H1 (cell line): ENCODE data around the gene ORC3. TPM values are rescaled to one million over a fixed set of nuclear protein-coding genes. Genes with fewer than 3 reads are reported as not detected.

ENCODE experiments used
- CTCF ChIA-PET: fragments of 300-600 bp; sonication (Branson Sonifier 250); formaldehyde crosslinking; loops from one replicate; lab custom pipeline; 2021; ENCODE audit not compliant: partially characterized antibody; lab: Charles Lee
- POLR2A ChIA-PET: fragments of 300-600 bp; sonication (Branson Sonifier 250); formaldehyde crosslinking; loops from one replicate; lab custom pipeline; 2021; ENCODE audit warnings: inconsistent platforms; ENCODE audit not compliant: partially characterized antibody; lab: Charles Lee
- DNase-seq, 2 experiments: peaks; one replicate each; pipeline versions ENCODE4 v3.0.0 to v3.0.0-alpha.2; 2010 to 2022; ENCODE audit warnings: low spot score in 2 of 2, low read depth in 1 of 2, mixed read lengths in 1 of 2
- FAIRE-seq: peaks from 2 replicates; lab custom pipeline; 2011; peaks lifted over from hg19 to GRCh38; lab: Jason Lieb, UNC
- H2AFZ ChIP-seq: 2 replicates; pipeline ENCODE4 v1.8.1; 2012; ENCODE audit warnings: low read length, inconsistent platforms
- H2AK5ac ChIP-seq: 2 replicates; pipeline ENCODE4 v1.6.1; 2013; ENCODE audit warnings: low read depth, low read length
- H2BK120ac ChIP-seq: replicated peaks from 2 replicates; pipeline ENCODE3; 2013; ENCODE audit warnings: low read depth, low read length, inconsistent platforms
- H2BK12ac ChIP-seq: 2 replicates; pipeline ENCODE4 v1.6.1; 2013; ENCODE audit warnings: low read depth, low read length
- H2BK15ac ChIP-seq: 2 replicates; pipeline ENCODE4 v1.6.1; 2013; ENCODE audit warnings: low read length
- H2BK20ac ChIP-seq: 2 replicates; pipeline ENCODE4 v1.6.1; 2013; ENCODE audit warnings: low read length
- H2BK5ac ChIP-seq: 2 replicates; pipeline ENCODE4 v1.6.1; 2013; ENCODE audit warnings: low read depth, low read length
- H3K14ac ChIP-seq: 2 replicates; pipeline ENCODE4 v1.6.1; 2013; ENCODE audit warnings: inconsistent platforms; ENCODE audit not compliant: insufficient read length
- H3K18ac ChIP-seq: 2 replicates; pipeline ENCODE4 v1.6.1; 2013; ENCODE audit warnings: low read length; ENCODE audit errors: extremely low read depth
- H3K23ac ChIP-seq: 2 replicates; pipeline ENCODE4 v1.6.1; 2013; ENCODE audit warnings: inconsistent platforms; ENCODE audit not compliant: insufficient read length
- H3K23me2 ChIP-seq: 2 replicates; pipeline ENCODE4 v1.6.1; 2013; ENCODE audit warnings: low read depth, low read length
- H3K27ac ChIP-seq: 2 replicates; pipeline ENCODE4 v1.6.1; 2011; ENCODE audit warnings: low read depth, low read length, inconsistent platforms
- H3K27me3 ChIP-seq, 4 experiments: replicated peaks in 1 of 4; 1 replicate in 1 of 4; 2 replicates in 3 of 4; pipeline versions ENCODE4 v1.6.1 to v1.8.1; 2011 to 2013; ENCODE audit warnings: low read length in 3 of 4, mild to moderate bottlenecking in 3 of 4, inconsistent platforms in 2 of 4, mixed read lengths in 2 of 4, moderate library complexity in 1 of 4; ENCODE audit not compliant: control insufficient read depth in 3 of 4, insufficient read depth in 3 of 4; ENCODE audit errors: extremely low read depth in 1 of 4
- H3K36me3 ChIP-seq, 4 experiments: 2 replicates each; pipeline versions ENCODE4 v1.6.1 to v1.8.1; 2011 to 2013; ENCODE audit warnings: mild to moderate bottlenecking in 4 of 4, low read length in 3 of 4, moderate library complexity in 2 of 4, control low read depth in 1 of 4, inconsistent platforms in 1 of 4; ENCODE audit not compliant: insufficient read depth in 4 of 4, control insufficient read depth in 2 of 4
- H3K4ac ChIP-seq: replicated peaks from 2 replicates; pipeline ENCODE3; 2013; ENCODE audit warnings: low read length, low read depth, mixed read lengths, inconsistent platforms; ENCODE audit not compliant: insufficient read length
- H3K4me1 ChIP-seq, 4 experiments: replicated peaks in 1 of 4; 1 replicate in 1 of 4; 2 replicates in 3 of 4; pipeline versions ENCODE4 v1.6.1 to v1.8.1; 2011 to 2013; ENCODE audit warnings: low read length in 3 of 4, inconsistent platforms in 2 of 4, mixed read lengths in 1 of 4; ENCODE audit not compliant: insufficient read depth in 4 of 4, control insufficient read depth in 3 of 4
- H3K4me2 ChIP-seq, 2 experiments: 2 replicates each; pipeline versions ENCODE4 v1.6.1 to v1.8.1; 2011 to 2013; ENCODE audit warnings: low read depth in 2 of 2, low read length in 2 of 2, control low read depth in 1 of 2, inconsistent platforms in 1 of 2, mild to moderate bottlenecking in 1 of 2; ENCODE audit not compliant: insufficient read depth in 1 of 2
- H3K4me3 ChIP-seq, 4 experiments: fragments of 200-600, 300-600 bp in 1 of 4; sonication (generic), shearing (Covaris generic), sonication (Bioruptor Twin) in 1 of 4; 2 replicates each; pipeline versions ENCODE4 v1.5.1 to v1.8.1; 2011 to 2016; ENCODE audit warnings: low read length in 4 of 4, low read depth in 3 of 4, control low read depth in 2 of 4, inconsistent platforms in 2 of 4, mild to moderate bottlenecking in 2 of 4, mixed read lengths in 1 of 4, moderate library complexity in 1 of 4; ENCODE audit not compliant: insufficient read depth in 2 of 4; ENCODE audit errors: extremely low read depth in 1 of 4
- H3K56ac ChIP-seq: replicated peaks from 2 replicates; pipeline ENCODE3; 2013; ENCODE audit warnings: low read depth, mild to moderate bottlenecking, mixed read lengths, low read length, inconsistent platforms; ENCODE audit not compliant: insufficient read length
- H3K79me1 ChIP-seq: 2 replicates; pipeline ENCODE4 v1.6.1; 2013; ENCODE audit warnings: low read depth, low read length, control low read depth
- H3K79me2 ChIP-seq, 2 experiments: 2 replicates each; pipeline versions ENCODE4 v1.6.1 to v1.8.1; 2012 to 2013; ENCODE audit warnings: low read length in 2 of 2, mild to moderate bottlenecking in 2 of 2, inconsistent platforms in 1 of 2; ENCODE audit not compliant: insufficient read depth in 2 of 2, control insufficient read depth in 1 of 2
- H3K9ac ChIP-seq, 4 experiments: replicated peaks in 1 of 4; 1 replicate in 1 of 4; 2 replicates in 3 of 4; pipeline versions ENCODE4 v1.6.1 to v1.8.1; 2011 to 2013; ENCODE audit warnings: low read depth in 3 of 4, low read length in 3 of 4, control low read depth in 2 of 4, mild to moderate bottlenecking in 2 of 4, moderate library complexity in 2 of 4, inconsistent platforms in 1 of 4; ENCODE audit errors: extremely low read depth in 1 of 4
- H3K9me3 ChIP-seq, 2 experiments: 2 replicates each; pipeline versions ENCODE4 v1.6.1 to v1.8.1; 2012 to 2013; ENCODE audit warnings: mild to moderate bottlenecking in 2 of 2, moderate library complexity in 2 of 2, control low read depth in 1 of 2, inconsistent platforms in 1 of 2, low read depth in 1 of 2, low read length in 1 of 2, mixed read lengths in 1 of 2; ENCODE audit not compliant: insufficient read depth in 2 of 2
- H4K20me1 ChIP-seq, 2 experiments: replicated peaks in 1 of 2; 2 replicates each; pipeline versions ENCODE3 to v1.8.1; 2011 to 2013; ENCODE audit warnings: inconsistent platforms in 2 of 2, low read length in 2 of 2, mild to moderate bottlenecking in 1 of 2; ENCODE audit not compliant: insufficient read depth in 2 of 2, control insufficient read depth in 1 of 2
- H4K5ac ChIP-seq: 2 replicates; pipeline ENCODE4 v1.6.1; 2013; ENCODE audit warnings: low read length, low read depth, mixed read lengths, inconsistent platforms; ENCODE audit not compliant: insufficient read length
- H4K8ac ChIP-seq: 2 replicates; pipeline ENCODE4 v1.8.0; 2013; ENCODE audit warnings: mild to moderate bottlenecking, moderate library complexity, low read length, inconsistent platforms; ENCODE audit not compliant: insufficient read depth; ENCODE audit errors: extremely low read depth
- H4K91ac ChIP-seq: replicated peaks from 2 replicates; pipeline ENCODE3; 2013; ENCODE audit warnings: low read length, mixed read lengths, inconsistent platforms; ENCODE audit not compliant: insufficient read length
- CBX5 ChIP-seq: fragments of 300-800, 300-1000 bp; sonication (generic); IDR thresholded peaks from 2 replicates; pipeline ENCODE4 v1.7.1; 2016; ENCODE audit warnings: antibody characterized with exemption, low read length, low read depth
- CTBP2 ChIP-seq: IDR thresholded peaks from 2 replicates; pipeline ENCODE4 v1.7.0; 2011; ENCODE audit warnings: borderline replicate concordance, mild to moderate bottlenecking, moderate library complexity, mixed read lengths, low read length; ENCODE audit not compliant: insufficient read depth, insufficient read length
- HDAC6 ChIP-seq: IDR thresholded peaks from one replicate; pipeline ENCODE4 v1.7.1; 2012; ENCODE audit warnings: low read depth, mild to moderate bottlenecking, inconsistent platforms, low read length, moderate library complexity
- MAX ChIP-seq: IDR thresholded peaks from 2 replicates; pipeline ENCODE4 v1.6.1; 2012; ENCODE audit warnings: inconsistent platforms
- NRF1 ChIP-seq: IDR thresholded peaks from 2 replicates; pipeline ENCODE4 v1.6.1; 2011; ENCODE audit warnings: mild to moderate bottlenecking, low read depth, low read length, improper control_type of control experiment
- PHF8 ChIP-seq: fragments of 200-600 bp; sonication (generic); conservative IDR thresholded peaks from 2 replicates; pipeline ENCODE4 v1.7.1; 2012; ENCODE audit warnings: low read depth, mild to moderate bottlenecking, inconsistent platforms, low read length, moderate library complexity
- POLR2AphosphoS5 ChIP-seq: IDR thresholded peaks from 2 replicates; pipeline ENCODE4 v1.6.1; 2011; ENCODE audit warnings: low read depth, low read length
- SP1 ChIP-seq: IDR thresholded peaks from 2 replicates; pipeline ENCODE4 v1.6.1; 2011; ENCODE audit warnings: low read depth, low read length
- ZNF274 ChIP-seq: IDR thresholded peaks from 2 replicates; pipeline ENCODE4 v1.7.0; 2012; ENCODE audit warnings: low read length, borderline replicate concordance; ENCODE audit errors: extremely low read depth
- WGBS, 2 experiments: shearing (Covaris generic) in 1 of 2; methylation state at CpG; one replicate each; pipeline versions ENCODE4 v1.1.6 to v1.1.7; 2013 to 2015; ENCODE audit warnings: low lambda C conversion rate in 2 of 2, mixed read lengths in 2 of 2, inconsistent platforms in 1 of 2, low coverage in 1 of 2, missing lambda C conversion rate in 1 of 2; ENCODE audit not compliant: insufficient replicate concordance in 2 of 2, insufficient coverage in 1 of 2, insufficient read length in 1 of 2; ENCODE audit errors: extremely low coverage in 1 of 2, missing lambda C conversion rate in 1 of 2; 5-methylcytosine and 5-hydroxymethylcytosine counted together
- polyA plus RNA-seq, 7 experiments: library from polyadenylated mRNA; depleted of rRNA in 3 of 7; stranded (reverse) in 5 of 7; unstranded in 2 of 7; fragments of >200 nt in 5 of 7; fragments of 200-250 nt in 2 of 7; gene quantifications; 1 replicate in 5 of 7; 2 replicates in 1 of 7; 4 replicates in 1 of 7; pipeline versions ENCODE4 v1.2.1 to v1.2.3, GENCODE V29; 2011 to 2013; ENCODE audit warnings: missing spikeins in 2 of 7, mixed read lengths in 2 of 7
- total RNA-seq: library from RNA; stranded (reverse); fragmentation: NEBNext Ultra II Directional; extraction: Animal tissue kit (Norgen Biotek cat#: 25700); gene quantifications from 2 replicates; pipeline ENCODE4 v1.2.1, GENCODE V29; 2021

The ORC3 gene
- total and polyA plus RNA-seq, 2 of the 8 experiments (the other 6 are each of a cell fraction or from before 2014, with no cell fraction given): 35.9 to 60.9 TPM

GRCh38 chr6:87572021-87572420, 17.9 kb upstream of the ORC3 start:
- ChIA-PET CTCF (no interaction called here), POLR2A (interaction anchor here (0.7 to 1.0 kb wide), 2 partner anchors 16 to 126 kb away, joined by 3 read pairs; no protein-coding TSS in a partner anchor)
- Histone ChIP-seq H2BK12ac (no peak overlapping the region), H2AK5ac (no peak overlapping the region), H4K8ac (no peak overlapping the region), H3K9ac (no peak overlapping the region), H3K27ac (no peak overlapping the region), H3K4ac (no peak overlapping the region), H3K14ac (no peak overlapping the region), H3K9me3 (no peaks in the 10 kb centered on the region), H3K27me3 (no peaks in the 10 kb centered on the region), H4K20me1 (peaks cover 0 to 6% of the 10 kb centered on the region in 2 experiments), H3K4me1 (peaks cover 0 to 2% (median 0%) of the 10 kb centered on the region in 4 experiments; a peak in 1 of 7 replicates), H2BK20ac (no peak overlapping the region), H3K56ac (no peak overlapping the region), H2AFZ (no peak overlapping the region), H2BK120ac (no peak overlapping the region), H3K4me3 (no peak overlapping the region), H3K4me2 (no peak overlapping the region), H3K36me3 (peaks cover 0 to 18% (median 0%) of the 10 kb centered on the region in 4 experiments; a peak in 1 of 8 replicates), H2BK5ac (no peak overlapping the region), H2BK15ac (no peak overlapping the region), H3K79me1 (peaks cover 5% of the 10 kb centered on the region), H4K91ac (no peak overlapping the region), H3K23me2 (no peaks in the 10 kb centered on the region), H3K23ac (no peak overlapping the region), H4K5ac (no peak overlapping the region), H3K79me2 (peaks cover 3 to 72% of the 10 kb centered on the region in 2 experiments; a peak in 3 of 4 replicates), H3K18ac (no peak overlapping the region)
- FAIRE-seq (no peak), DNase-seq (no peak)
- TF ChIP-seq POLR2AphosphoS5 (no peak), CBX5 (no peak), ZNF274 (no peak), CTBP2 (no peak), SP1 (no peak), MAX (no peak), PHF8 (no peak), NRF1 (no peak), HDAC6 (no peak)
- 84% methylated on average over 4 of the region's 4 CpGs; no CpG with 5 or more reads in 1 of the 2 experiments for WGBS, 2 experiments
